Stomach (tissue), 4 donors: ENCODE results near the gene CPZ.

Experiments used
- POLR2A ChIP-seq, 4 donors: fragments of 450-650 bp; IDR thresholded peaks; one replicate each; pipeline ENCODE4 v1.6.1; 2016; ENCODE audit warnings: antibody characterized with exemption in 4 of 4, control low read depth in 2 of 4, mild to moderate bottlenecking in 1 of 4, moderate library complexity in 1 of 4
- TF ChIP-seq, protein P1 (sequence below), 7 experiments: fragments of 450-650 bp in 4 of 7; fragments of 200-600 bp in 3 of 7; sonication (generic) in 3 of 7; IDR thresholded peaks; one replicate each; pipeline ENCODE4 v1.5.1; 2016 to 2019; ENCODE audit warnings: antibody characterized with exemption in 7 of 7, control low read depth in 2 of 7, mild to moderate bottlenecking in 1 of 7

DNA sequence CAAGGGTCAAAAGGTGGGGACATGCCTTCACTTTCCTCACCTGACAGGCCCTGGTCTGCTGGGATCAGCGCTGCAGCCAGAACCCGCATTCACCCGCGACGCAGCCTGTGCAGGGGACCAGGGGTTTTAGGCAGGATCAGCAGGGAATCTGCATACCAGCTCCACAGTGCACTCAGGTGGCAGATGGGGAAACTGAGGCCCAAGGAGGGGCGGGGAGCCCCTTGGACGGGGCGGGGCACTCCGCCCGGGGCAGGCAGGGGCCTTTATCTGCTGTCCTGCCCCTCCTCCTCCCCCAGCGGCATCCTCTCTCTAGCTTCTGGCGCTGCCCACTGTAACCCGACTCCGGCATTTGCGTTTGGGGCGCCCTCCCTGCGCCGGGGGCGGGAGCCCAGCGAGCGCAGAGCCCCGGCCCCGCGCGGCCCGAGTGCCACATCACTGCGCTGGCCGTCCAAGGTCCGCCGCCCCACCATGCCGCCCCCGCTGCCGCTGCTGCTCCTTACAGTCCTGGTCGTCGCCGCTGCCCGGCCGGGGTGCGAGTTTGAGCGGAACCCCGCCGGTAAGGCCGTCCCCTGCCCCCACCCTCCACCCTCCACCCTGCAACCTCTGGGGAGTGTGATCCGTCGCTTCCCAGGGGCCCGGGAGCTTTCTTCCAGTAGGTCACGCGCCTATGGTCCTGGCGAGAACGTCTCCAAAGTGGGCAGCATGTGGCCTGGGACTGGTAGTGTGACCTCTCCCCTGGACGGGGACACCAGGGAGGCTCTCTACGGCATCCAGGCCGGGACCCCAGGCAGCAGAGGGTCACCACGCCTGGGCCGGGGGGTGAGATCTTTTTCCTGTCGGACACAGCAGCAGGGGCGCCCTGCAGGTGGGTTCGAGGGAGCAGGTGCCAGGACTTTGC lies at the start of gene CPZ:
- TF ChIP-seq, protein P1, sequence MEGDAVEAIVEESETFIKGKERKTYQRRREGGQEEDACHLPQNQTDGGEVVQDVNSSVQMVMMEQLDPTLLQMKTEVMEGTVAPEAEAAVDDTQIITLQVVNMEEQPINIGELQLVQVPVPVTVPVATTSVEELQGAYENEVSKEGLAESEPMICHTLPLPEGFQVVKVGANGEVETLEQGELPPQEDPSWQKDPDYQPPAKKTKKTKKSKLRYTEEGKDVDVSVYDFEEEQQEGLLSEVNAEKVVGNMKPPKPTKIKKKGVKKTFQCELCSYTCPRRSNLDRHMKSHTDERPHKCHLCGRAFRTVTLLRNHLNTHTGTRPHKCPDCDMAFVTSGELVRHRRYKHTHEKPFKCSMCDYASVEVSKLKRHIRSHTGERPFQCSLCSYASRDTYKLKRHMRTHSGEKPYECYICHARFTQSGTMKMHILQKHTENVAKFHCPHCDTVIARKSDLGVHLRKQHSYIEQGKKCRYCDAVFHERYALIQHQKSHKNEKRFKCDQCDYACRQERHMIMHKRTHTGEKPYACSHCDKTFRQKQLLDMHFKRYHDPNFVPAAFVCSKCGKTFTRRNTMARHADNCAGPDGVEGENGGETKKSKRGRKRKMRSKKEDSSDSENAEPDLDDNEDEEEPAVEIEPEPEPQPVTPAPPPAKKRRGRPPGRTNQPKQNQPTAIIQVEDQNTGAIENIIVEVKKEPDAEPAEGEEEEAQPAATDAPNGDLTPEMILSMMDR (IDR thresholded peaks at IDR 0.05) = no peak
- TF ChIP-seq POLR2A (IDR thresholded peaks at IDR 0.05) = no peak
